KOPT-K1 (cell line): ENCODE results near the gene LCN9.
"Not testable (repeated sequence)": the region's sequence is repeated elsewhere in the genome, so short reads cannot be mapped to it uniquely, and the experiment has no call there.

Source experiments
- H3K27ac ChIP-seq: fragments of 200-600 bp; sonication (generic); 2 replicates; pipeline ENCODE4 v1.5.1; 2016; ENCODE audit warnings: antibody characterized with exemption, mild to moderate bottlenecking, low read depth, low read length; ENCODE audit not compliant: poor library complexity, severe bottlenecking
- H3K36me3 ChIP-seq: fragments of 200-600 bp; sonication (generic); 2 replicates; pipeline ENCODE4 v1.5.1; 2017; ENCODE audit warnings: antibody characterized with exemption, mild to moderate bottlenecking, low read length, moderate library complexity; ENCODE audit not compliant: insufficient read depth
- H3K9me3 ChIP-seq: fragments of 200-600 bp; sonication (generic); 2 replicates; pipeline ENCODE4 v1.5.1; 2017; ENCODE audit warnings: antibody characterized with exemption, low read length, mild to moderate bottlenecking; ENCODE audit not compliant: insufficient read depth, poor library complexity, severe bottlenecking

LCN9 gene

GRCh38 chr9:135636930-135637530 is 26.1 kb upstream of the LCN9 start:
- H3K27ac ChIP-seq, H3K9me3 ChIP-seq: not testable (repeated sequence)

GRCh38 chr9:135639196-135639595 is 23.9 kb upstream of the LCN9 start, which contains the start of gene GLT6D1:
GLT6D1 (minus strand) TSS chr9:135639540; CDS start chr9:135639187, 353 bp downstream.
- H3K27ac ChIP-seq, result no peak within 1 kb of the TSS
- H3K36me3 ChIP-seq, result no peaks in the 10 kb centered on the region
- peaks cover 2% of the 10 kb centered on the region for H3K9me3 ChIP-seq

More at GRCh38 chr9:135636930-135637530, 26.1 kb upstream of the LCN9 start:
- H3K36me3 ChIP-seq, result not testable (repeated sequence)

DNA sequence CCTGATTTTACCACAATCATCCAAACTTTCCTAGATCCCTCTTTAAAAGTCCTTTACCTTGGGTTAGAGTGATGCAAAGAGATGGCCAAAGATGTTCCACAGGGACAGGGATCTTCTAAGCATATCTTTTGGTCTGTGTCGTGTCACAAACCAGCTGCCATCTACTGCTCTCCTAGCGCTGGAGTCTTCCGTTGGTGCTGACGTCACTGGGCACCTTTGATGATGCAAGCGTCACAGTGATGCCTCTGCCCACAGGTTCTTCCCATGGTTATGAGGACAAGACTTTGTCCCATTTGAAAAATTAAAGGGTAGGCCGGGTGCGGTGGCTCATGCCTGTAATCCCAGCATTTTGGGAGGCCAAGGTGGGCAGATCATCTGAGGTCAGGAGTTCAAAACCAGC is 22.1 kb upstream of the LCN9 start:
- H3K27ac ChIP-seq, result no peak overlapping the region
- H3K9me3 ChIP-seq, result peaks cover 16% of the 10 kb centered on the region
- H3K36me3 ChIP-seq, result no peaks in the 10 kb centered on the region

DNA sequence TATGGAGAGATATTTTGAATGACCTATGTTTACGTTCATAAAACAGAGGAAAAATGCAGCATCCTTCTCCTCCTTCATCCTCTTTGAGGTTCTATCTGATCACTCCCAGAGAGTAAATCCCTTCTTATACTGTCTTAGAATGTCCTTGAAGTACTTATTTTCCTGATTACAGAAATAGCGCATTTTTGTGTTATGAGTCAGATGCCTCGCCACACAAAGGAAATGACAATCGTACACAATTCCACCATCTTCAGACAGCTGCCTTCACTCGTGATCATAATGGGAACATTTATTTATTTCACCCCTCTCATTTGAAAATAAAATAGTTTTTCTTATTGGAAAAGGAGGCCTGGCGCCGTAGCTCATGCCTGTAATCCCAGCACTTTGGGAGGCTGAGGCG is 21.4 kb upstream of the LCN9 start:
- Histone ChIP-seq H3K36me3 (no peaks in the 10 kb centered on the region), H3K9me3 (peaks cover 16% of the 10 kb centered on the region), H3K27ac (no peak overlapping the region)

GRCh38 chr9:135644631-135645218 is 18.4 kb upstream of the LCN9 start:
- H3K9me3 ChIP-seq, result peaks cover 43% of the 10 kb centered on the region
- no peak overlapping the region for H3K27ac ChIP-seq
- no peaks in the 10 kb centered on the region for H3K36me3 ChIP-seq

DNA sequence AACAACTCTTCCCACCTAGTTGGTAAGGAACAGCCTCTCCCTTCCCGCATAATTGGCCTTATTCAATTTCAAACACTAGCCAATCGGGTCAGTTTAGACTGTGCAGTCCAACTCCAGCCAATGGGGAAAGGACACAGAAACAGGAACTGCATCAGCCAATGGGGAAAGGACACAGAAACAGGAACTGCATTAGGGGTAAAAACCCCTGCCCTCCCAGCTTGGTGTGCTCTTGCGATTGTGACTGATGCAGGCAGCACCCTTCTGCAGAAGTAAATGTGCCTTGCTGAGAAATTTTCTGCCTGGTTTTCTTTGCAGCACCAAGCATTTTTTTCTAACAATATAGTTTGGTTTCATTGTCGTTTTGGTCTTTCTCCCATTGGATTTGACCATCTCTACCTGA is 15.2 kb upstream of the LCN9 start:
- H3K9me3 ChIP-seq, result peaks cover 48% of the 10 kb centered on the region
- H3K27ac ChIP-seq, result no peak overlapping the region

GRCh38 chr9:135648494-135649410 is 14.4 kb upstream of the LCN9 start:
- Histone ChIP-seq H3K36me3 (no peaks in the 10 kb centered on the region), H3K9me3 (peaks cover 48% of the 10 kb centered on the region), H3K27ac (no peak overlapping the region)

More for the DNA sequence above, 15.2 kb upstream of the LCN9 start:
- no peaks in the 10 kb centered on the region for H3K36me3 ChIP-seq

- H3K27ac ChIP-seq, result no peak overlapping the region
- no peaks in the 10 kb centered on the region for H3K36me3 ChIP-seq
- H3K9me3 ChIP-seq, result peaks cover 43% of the 10 kb centered on the region
Measured at GRCh38 chr9:135649508-135649907, 13.6 kb upstream of the LCN9 start.

DNA sequence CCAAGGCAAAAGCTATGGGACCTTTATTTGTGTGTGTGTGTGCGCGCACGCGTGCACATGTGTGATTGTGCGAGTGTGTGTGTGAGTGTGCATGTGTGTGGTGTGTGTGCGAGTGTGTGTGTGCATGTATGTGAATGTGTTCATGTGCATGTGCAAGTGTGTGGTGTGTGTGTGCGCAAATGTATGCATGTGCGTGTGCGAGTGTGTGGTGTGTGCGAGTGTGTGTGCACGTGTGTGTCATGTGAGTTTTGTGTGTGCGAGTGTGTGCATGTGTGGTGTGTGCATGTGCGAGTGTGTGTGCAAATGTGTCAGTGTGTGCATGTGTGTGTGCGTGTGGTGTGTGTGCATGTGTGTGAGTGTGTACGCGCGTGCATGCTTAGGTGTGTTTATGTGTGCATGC is 12.7 kb upstream of the LCN9 start:
- Histone ChIP-seq H3K9me3 (peaks cover 34% of the 10 kb centered on the region), H3K27ac (no peak overlapping the region), H3K36me3 (no peaks in the 10 kb centered on the region)

GRCh38 chr9:135655317-135655716 is 7.8 kb upstream of the LCN9 start:
- no peak overlapping the region for H3K27ac ChIP-seq
- H3K9me3 ChIP-seq, result peaks cover 4% of the 10 kb centered on the region
- no peaks in the 10 kb centered on the region for H3K36me3 ChIP-seq

DNA sequence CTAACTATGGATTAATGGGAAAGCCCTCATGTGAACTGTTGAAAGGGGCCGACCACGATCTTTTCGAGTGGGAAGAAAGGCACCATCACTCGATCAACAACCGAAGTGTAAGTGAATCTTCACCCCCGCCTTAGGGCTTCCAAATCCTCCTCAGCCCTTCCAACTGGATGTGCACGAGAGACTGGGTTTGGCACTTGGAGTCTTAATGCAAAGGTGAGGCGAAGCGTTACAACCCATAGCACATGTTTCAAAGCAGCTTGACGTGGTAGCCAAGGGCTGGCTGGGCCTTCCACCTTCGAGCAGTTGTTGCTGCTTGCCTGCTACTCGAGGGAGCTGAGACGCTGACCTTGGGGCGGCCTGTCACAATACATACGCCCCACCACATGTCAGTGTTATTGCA is 5.7 kb upstream of the LCN9 start:
- no peak overlapping the region for H3K27ac ChIP-seq
- H3K9me3 ChIP-seq, result no peaks in the 10 kb centered on the region
- H3K36me3 ChIP-seq, result no peaks in the 10 kb centered on the region

GRCh38 chr9:135659252-135659651 is 3.9 kb upstream of the LCN9 start:
- no peak overlapping the region for H3K27ac ChIP-seq
- no peaks in the 10 kb centered on the region for H3K36me3 ChIP-seq
- H3K9me3 ChIP-seq, result no peaks in the 10 kb centered on the region

- Histone ChIP-seq H3K36me3 (no peaks in the 10 kb centered on the region), H3K9me3 (no peaks in the 10 kb centered on the region)
Measured at GRCh38 chr9:135660407-135660806, 2.7 kb upstream of the LCN9 start.

DNA sequence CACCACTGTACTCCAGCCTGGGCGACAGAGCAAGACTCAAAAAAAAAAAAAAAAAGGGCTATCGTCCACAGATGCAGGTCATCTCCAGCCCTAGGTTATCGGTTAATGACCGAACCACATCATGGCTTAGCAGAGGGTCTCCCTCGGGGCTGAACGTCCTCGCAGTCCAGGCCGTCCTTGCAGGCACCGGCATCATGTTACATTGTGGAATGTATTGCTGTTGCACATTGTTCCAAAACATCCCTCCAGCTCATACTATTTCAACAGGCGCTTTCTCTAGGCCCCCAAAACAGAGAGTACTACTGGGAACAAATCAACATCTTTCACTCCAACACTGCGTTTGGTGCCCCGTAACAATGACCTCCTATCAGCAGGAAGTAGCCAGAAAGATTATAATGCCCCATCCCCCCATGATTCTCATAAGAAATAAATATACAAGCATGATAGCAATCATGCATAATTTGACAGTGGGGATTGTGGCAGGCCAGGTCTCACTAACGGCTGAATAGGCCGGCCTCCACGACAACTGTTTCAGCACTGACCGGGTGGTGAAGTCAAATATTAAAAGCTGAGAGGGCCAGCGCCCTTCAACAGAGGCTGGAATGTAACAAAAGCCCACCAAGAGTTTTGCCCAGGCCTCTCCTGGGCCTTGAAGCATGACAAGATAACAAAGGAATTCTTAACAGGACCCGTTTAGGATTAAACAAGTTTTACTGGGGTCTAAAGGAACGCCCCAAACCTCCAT is 1.1 kb upstream of the LCN9 start:
- Histone ChIP-seq H3K9me3 (no peaks in the 10 kb centered on the region), H3K36me3 (no peaks in the 10 kb centered on the region), H3K27ac (no peak overlapping the region)

More at GRCh38 chr9:135660407-135660806, 2.7 kb upstream of the LCN9 start:
- H3K27ac ChIP-seq, result no peak overlapping the region

DNA sequence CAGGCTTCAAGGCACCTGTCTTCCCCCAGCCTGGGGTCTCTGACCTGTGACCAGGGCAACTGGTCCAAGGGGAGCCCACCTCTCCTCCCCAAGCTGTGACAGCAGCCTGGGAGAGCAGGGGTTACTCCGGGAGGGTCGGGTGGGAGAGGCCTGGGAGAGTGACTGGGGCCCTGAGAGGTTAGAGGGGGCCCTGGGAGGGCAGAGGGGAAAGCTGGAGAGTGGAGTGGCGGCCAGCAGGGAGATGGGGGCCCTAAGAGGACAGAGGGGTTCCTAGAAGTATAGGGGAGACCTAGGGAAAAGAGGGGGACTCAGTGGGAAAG is 302 bp downstream of the LCN9 start:
- H3K36me3 ChIP-seq, result no peaks in the 10 kb centered on the region
- no peak overlapping the region for H3K27ac ChIP-seq
- H3K9me3 ChIP-seq, result no peaks in the 10 kb centered on the region
